Amygdala (tissue), 56 donors: ENCODE measurements around the gene UNC13C.

ENCODE experiments used
- DNase-seq, 56 donors: peaks; one replicate each; lab custom pipeline; 2025; lab: John Stamatoyannopoulos, UW

Gene UNC13C

GRCh38 chr15:54282228-54282836 lies 304.1 kb downstream of the UNC13C start:
- no peak for DNase-seq

GRCh38 chr15:54288049-54288448 lies 309.8 kb downstream of the UNC13C start:
- no peak for DNase-seq

- no peak for DNase-seq
Measured at GRCh38 chr15:54289590-54290136, 311.4 kb downstream of the UNC13C start.

DNA sequence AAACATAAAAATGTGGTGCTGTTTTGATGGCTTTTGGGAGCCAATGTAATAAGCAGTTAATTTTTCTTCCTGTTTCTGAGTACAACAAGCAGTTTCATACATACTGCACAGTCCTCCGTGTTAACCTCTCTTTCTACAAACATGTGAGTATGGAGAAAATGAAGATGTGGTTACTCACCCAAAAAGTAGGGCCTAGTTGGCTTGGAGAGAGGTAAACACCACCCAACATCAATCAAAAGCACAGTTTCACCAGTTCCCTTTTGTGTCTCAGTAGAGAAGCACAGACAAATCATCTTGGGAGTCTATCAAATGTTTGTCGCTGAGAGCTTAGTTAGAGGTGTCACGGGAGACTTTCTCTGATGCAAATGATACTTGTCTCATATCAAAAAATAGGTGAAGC lies 320.2 kb downstream of the UNC13C start:
- DNase-seq = no peak

DNA sequence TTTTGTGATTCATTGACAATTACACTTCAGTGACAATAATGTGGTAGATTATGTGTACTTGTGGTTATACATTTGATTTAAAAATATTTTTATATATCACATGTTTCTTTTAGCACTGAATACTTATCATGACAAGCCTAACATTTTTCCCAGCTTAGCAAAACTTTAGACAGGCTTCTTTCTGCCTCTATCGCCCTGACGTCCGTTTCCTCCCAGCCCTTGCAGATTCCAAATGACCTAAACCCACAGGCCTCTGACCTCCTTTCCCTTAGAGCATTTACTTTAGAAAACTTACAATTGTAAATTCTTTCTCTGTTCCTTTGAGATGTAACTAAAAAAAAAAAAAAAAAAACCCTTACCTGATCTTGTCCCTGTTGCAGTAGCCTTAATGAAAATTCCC lies 326.1 kb downstream of the UNC13C start:
- DNase-seq = no peak

DNA sequence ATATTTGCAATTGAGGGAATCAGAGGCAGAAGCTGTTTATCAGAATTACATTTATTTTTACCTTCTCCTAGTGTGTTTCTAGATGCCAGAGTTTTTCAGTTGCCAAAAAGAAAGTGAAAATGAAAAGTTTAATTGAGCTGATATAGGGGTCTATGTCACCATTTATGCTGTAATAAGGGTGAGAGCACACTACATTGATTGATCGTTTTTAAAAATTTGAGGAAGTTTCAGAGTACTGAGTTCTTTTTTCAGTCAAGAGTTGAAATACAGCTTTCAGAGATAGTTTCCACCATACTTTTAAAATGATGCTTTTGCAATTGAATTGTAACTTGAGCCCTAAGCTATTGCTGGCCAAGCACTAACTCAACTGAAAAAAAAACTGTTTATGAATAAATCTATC lies 326.9 kb downstream of the UNC13C start:
- DNase-seq = no peak

GRCh38 chr15:54307252-54307902 lies 329.1 kb downstream of the UNC13C start:
- DNase-seq = no peak

GRCh38 chr15:54307926-54308325 lies 329.7 kb downstream of the UNC13C start:
- no peak for DNase-seq

GRCh38 chr15:54312528-54312927 lies 334.3 kb downstream of the UNC13C start:
- DNase-seq = no peak

DNA sequence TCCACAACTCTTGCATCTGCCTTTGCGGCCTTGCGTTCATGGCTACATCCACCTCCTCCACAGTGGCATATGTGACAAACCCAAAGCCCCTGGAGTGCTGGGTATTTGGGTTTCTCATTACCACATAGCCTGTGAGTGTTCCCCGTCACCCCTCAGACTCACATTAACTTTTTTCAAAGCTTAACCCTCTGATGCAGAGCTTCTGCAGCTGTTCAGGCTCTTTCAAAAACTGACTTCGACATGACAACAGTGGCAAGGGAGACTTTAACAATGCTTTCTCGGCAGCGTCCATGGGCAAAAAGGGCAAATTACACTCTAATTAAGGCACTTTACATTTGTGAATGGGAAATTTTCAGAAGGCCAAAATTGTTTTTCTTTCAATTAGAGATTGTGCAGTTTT lies 343.2 kb downstream of the UNC13C start:
- DNase-seq = no peak

GRCh38 chr15:54322341-54322740 lies 344.1 kb downstream of the UNC13C start:
- DNase-seq = no peak

GRCh38 chr15:54345301-54345700 lies 367.1 kb downstream of the UNC13C start:
- DNase-seq = no peak

- no peak for DNase-seq
Measured at GRCh38 chr15:54345827-54346226, 367.6 kb downstream of the UNC13C start.

DNA sequence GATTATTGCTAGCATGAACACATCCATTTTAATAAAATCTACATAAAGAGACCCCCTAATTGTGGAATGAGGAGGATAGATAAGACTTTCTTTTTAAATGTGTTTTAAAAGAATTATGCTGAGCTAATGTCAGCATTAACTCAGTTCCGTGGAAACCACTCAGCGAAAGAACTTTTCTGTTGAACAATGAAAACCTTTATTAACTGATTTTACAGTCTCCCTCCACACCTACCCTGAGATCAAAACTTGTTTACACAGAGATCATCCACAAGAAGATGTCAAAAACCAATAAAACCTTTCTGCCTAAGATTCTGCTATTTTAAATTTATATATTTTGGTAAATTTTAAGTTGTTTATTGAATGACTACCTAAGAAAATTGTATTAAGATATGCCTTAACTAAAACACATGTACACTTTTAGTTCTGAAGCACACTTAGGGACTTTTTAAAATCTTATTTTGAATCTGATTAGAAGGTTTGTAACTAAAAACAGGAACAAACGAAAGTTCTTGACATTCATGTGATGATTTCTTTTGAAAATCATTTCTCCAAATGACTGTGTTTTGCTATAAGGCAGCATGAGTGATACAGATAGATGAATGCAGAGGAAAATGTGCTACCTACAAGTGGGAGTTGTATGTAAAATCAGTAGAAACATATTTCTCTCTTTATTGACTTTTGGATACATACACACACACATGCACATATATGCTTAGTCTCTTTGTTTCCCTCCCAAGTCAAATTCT lies 369.0 kb downstream of the UNC13C start:
- DNase-seq = no peak

- DNase-seq = no peak
Measured at GRCh38 chr15:54353726-54354125, 375.5 kb downstream of the UNC13C start.

DNA sequence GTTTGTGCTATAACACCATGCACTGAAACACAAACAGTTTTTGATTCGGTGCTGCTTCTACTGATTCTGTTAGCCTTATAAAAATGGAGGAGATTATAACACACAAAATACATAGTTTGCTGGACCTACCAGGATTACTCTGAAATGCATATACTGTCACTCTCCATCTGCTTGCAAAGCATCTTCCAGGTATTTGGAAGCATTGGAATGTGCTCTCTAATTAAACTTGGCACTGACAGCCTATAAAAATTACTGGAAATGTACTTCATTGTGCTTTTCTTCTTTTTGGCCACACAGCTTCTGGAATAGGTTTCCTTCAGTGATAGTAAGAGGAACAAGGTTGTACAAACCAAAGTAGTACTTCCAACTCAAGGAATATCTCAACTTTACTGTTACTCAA lies 376.1 kb downstream of the UNC13C start:
- DNase-seq = no peak

DNA sequence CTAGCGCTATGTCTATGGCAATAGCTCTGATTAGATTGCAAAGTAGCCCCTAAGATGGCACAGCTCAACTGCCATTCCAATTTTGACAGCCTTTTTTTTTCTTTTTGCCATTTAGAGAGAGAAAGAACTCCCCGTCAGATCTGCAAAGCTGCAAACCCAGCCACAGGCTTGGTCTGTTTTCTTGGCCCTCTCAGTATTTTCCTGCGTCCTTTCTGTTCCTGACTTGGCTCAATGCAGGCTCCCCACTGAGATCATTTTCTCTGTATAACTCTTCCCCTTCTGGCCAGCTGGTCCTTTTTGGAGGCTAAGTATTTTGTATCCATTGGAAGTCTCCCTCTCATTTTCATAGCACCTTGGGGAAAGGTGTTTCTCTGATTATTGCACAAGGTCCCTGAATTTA lies 386.7 kb downstream of the UNC13C start:
- peak in 1 of 56 donors; percentile 2 for DNase-seq

GRCh38 chr15:54373332-54373731 lies 395.1 kb downstream of the UNC13C start:
- DNase-seq = no peak

- no peak for DNase-seq
Measured at GRCh38 chr15:54374184-54374952, 396.1 kb downstream of the UNC13C start.

DNA sequence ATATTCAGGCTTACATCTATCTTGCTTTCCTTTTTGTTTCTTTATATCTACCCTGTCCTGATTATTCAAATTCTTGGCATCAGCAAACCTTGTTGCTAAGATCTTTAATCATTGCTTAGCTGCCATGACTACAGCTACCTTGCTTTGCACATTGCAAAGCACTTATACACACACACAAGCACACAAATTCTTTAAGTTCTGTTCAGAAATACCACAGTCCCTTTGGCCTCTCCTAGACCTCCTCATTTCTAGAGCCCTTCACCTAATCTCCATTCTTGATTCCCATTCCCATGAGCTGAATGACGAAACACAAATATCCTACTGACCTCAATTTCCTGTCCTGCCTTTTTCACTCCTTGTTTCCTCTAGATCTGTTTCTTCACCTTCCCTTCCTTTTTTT lies 409.6 kb downstream of the UNC13C start:
- no peak for DNase-seq

- DNase-seq = no peak
Measured at GRCh38 chr15:54388746-54389145, 410.5 kb downstream of the UNC13C start.
